HepG2 (cell line): Measurements from ENCODE around the gene RNF17. TPM values are rescaled to one million over a fixed set of nuclear protein-coding genes. Genes with fewer than 3 reads are reported as not detected.

Experiments
- ATAC-seq: fragments of 200-7000 bp; cut with Tn5 transposase; 3 replicates; pipeline ENCODE4 v1.9.1; 2020; ENCODE audit warnings: mild to moderate bottlenecking, moderate library complexity
- BruUV-seq: library from RNA; stranded (reverse); fragments of 400-500 nt; replicated peaks from 2 replicates; lab custom pipeline; 2021; lab: Mats Ljungman, UMichigan
- CTCF ChIA-PET: fragments of 300-600 bp; formaldehyde crosslinking; extraction: SDS; loops from one replicate; lab custom pipeline; 2021; ENCODE audit warnings: low total read pairs, inconsistent platforms, low intra/inter-chr PET ratio; lab: Yijun Ruan, JAX
- POLR2A ChIA-PET: fragments of 350-600 bp; sonication (Branson Sonifier 250); formaldehyde crosslinking; loops from one replicate; lab custom pipeline; 2020; ENCODE audit warnings: antibody characterized with exemption, inconsistent platforms; lab: Yijun Ruan, JAX
- DNase-seq: peaks from one replicate; pipeline ENCODE4 v3.0.0-alpha.2; 2015; ENCODE audit warnings: low spot score
- FAIRE-seq: peaks from 3 replicates; lab custom pipeline; 2011; peaks lifted over from hg19 to GRCh38; lab: Jason Lieb, UNC
- H2AFZ ChIP-seq: one replicate; pipeline ENCODE4 v1.6.1; 2011; ENCODE audit warnings: low read length, inconsistent platforms
- H3K27ac ChIP-seq: fragments of 300-600 bp; 3 replicates; pipeline ENCODE4 v1.8.0; 2011; ENCODE audit warnings: mixed run types, mild to moderate bottlenecking, mixed read lengths, low read length, inconsistent platforms; ENCODE audit not compliant: insufficient read depth; ENCODE audit errors: extremely low read length
- H3K27me3 ChIP-seq, 2 experiments: fragments of 200-600 bp in 1 of 2; 2 replicates in 1 of 2; 3 replicates in 1 of 2; pipeline versions ENCODE4 v1.6.0 to v1.8.0; 2011; ENCODE audit warnings: low read length in 2 of 2, mild to moderate bottlenecking in 2 of 2, moderate library complexity in 2 of 2, inconsistent platforms in 1 of 2; ENCODE audit not compliant: insufficient read depth in 2 of 2, control insufficient read depth in 1 of 2
- H3K36me3 ChIP-seq, 2 experiments: fragments of 200-600 bp in 1 of 2; replicated peaks in 1 of 2; 2 replicates in 1 of 2; 3 replicates in 1 of 2; pipeline versions ENCODE4 v1.5.1 to v1.8.0; 2011; ENCODE audit warnings: low read length in 2 of 2, inconsistent platforms in 1 of 2; ENCODE audit not compliant: insufficient read depth in 2 of 2, control insufficient read depth in 1 of 2
- H3K4me1 ChIP-seq: 2 replicates; pipeline ENCODE4 v1.5.1; 2012; ENCODE audit warnings: low read length, inconsistent platforms; ENCODE audit not compliant: insufficient read depth
- H3K4me2 ChIP-seq: 2 replicates; pipeline ENCODE4 v1.6.0; 2011; ENCODE audit warnings: low read depth, low read length, inconsistent platforms
- H3K4me3 ChIP-seq, 3 experiments: fragments of 200-600 bp in 1 of 3; sonication (generic), shearing (Covaris generic) in 1 of 3; replicated peaks in 1 of 3; 2 replicates each; pipeline ENCODE4 v1.5.1; 2011 to 2016; ENCODE audit warnings: low read length in 3 of 3, inconsistent platforms in 2 of 3, low read depth in 2 of 3, mild to moderate bottlenecking in 2 of 3, control low read depth in 1 of 3, mixed read lengths in 1 of 3; ENCODE audit not compliant: insufficient read depth in 1 of 3
- H3K79me2 ChIP-seq: one replicate; pipeline ENCODE4 v1.6.1; 2011; ENCODE audit warnings: low read length, inconsistent platforms; ENCODE audit not compliant: insufficient read depth
- H3K9ac ChIP-seq: 2 replicates; pipeline ENCODE4 v1.6.0; 2011; ENCODE audit warnings: mild to moderate bottlenecking, low read depth, low read length, inconsistent platforms; ENCODE audit not compliant: insufficient read depth
- H3K9me3 ChIP-seq: 2 replicates; pipeline ENCODE4 v1.5.1; 2012; ENCODE audit warnings: mild to moderate bottlenecking, low read length
- H4K20me1 ChIP-seq: 2 replicates; pipeline ENCODE4 v1.6.0; 2011; ENCODE audit warnings: inconsistent platforms, mild to moderate bottlenecking, low read length, moderate library complexity; ENCODE audit not compliant: insufficient read depth
- DR1 ChIP-seq: sonication (generic); formaldehyde crosslinking; IDR thresholded peaks from 2 replicates; pipeline ENCODE4 v1.8.0; 2021; ENCODE audit warnings: mild to moderate bottlenecking, missing genetic modification reagents, inconsistent platforms
- ETV6 ChIP-seq: sonication (generic); formaldehyde crosslinking; conservative IDR thresholded peaks from 2 replicates; pipeline ENCODE4 v1.4.0; 2020; ENCODE audit warnings: missing genetic modification reagents
- GABPB1 ChIP-seq: IDR thresholded peaks from 2 replicates; pipeline ENCODE4 v1.6.1; 2016; ENCODE audit warnings: mild to moderate bottlenecking, missing genetic modification reagents, moderate library complexity, missing compliant biosample characterization
- HDAC2 ChIP-seq: sonication (generic); formaldehyde crosslinking; IDR thresholded peaks from 2 replicates; pipeline ENCODE4 v1.4.0; 2020; ENCODE audit warnings: missing genetic modification reagents
- LCORL ChIP-seq, 2 experiments: fragments of 450-650 bp in 1 of 2; sonication (generic) in 1 of 2; formaldehyde crosslinking in 1 of 2; IDR thresholded peaks; 2 replicates each; pipeline versions ENCODE4 v1.5.0 to v1.6.1; 2017 to 2020; ENCODE audit warnings: antibody characterized with exemption in 1 of 2, missing genetic modification reagents in 1 of 2
- PAF1 ChIP-seq: IDR thresholded peaks from 2 replicates; pipeline ENCODE4 v1.6.1; 2016; ENCODE audit warnings: missing genetic modification reagents, missing compliant biosample characterization
- TBP ChIP-seq: sonication (generic); formaldehyde crosslinking; IDR thresholded peaks from 2 replicates; pipeline ENCODE4 v1.5.0; 2020; ENCODE audit warnings: missing genetic modification reagents
- TMF1 ChIP-seq: sonication (generic); formaldehyde crosslinking; IDR thresholded peaks from 2 replicates; pipeline ENCODE4 v1.8.1; 2022; ENCODE audit warnings: low read depth, missing genetic modification reagents
- ZBTB4 ChIP-seq: sonication (generic); formaldehyde crosslinking; IDR thresholded peaks from 2 replicates; pipeline ENCODE4 v1.4.0; 2020; ENCODE audit warnings: missing genetic modification reagents, mild to moderate bottlenecking, borderline replicate concordance
- ZFP62 ChIP-seq: sonication (generic); formaldehyde crosslinking; IDR thresholded peaks from 2 replicates; pipeline ENCODE4 v1.4.0; 2020; ENCODE audit warnings: missing genetic modification reagents
- ZNF513 ChIP-seq: sonication (generic); formaldehyde crosslinking; conservative IDR thresholded peaks from 2 replicates; pipeline ENCODE4 v1.5.0; 2020; ENCODE audit warnings: missing genetic modification reagents
- ZNF547 ChIP-seq: sonication (generic); formaldehyde crosslinking; IDR thresholded peaks from 2 replicates; pipeline ENCODE4 v1.5.1; 2020; ENCODE audit warnings: mild to moderate bottlenecking, missing genetic modification reagents
- ZNF562 ChIP-seq: sonication (generic); formaldehyde crosslinking; IDR thresholded peaks from 2 replicates; pipeline ENCODE4 v1.8.0; 2022; ENCODE audit warnings: missing genetic modification reagents, borderline replicate concordance
- ZNF572 ChIP-seq: sonication (generic); formaldehyde crosslinking; IDR thresholded peaks from 2 replicates; pipeline ENCODE4 v1.5.1; 2020; ENCODE audit warnings: mild to moderate bottlenecking, missing genetic modification reagents
- ZNF772 ChIP-seq: sonication (generic); formaldehyde crosslinking; IDR thresholded peaks from 2 replicates; pipeline ENCODE4 v1.5.0; 2020; ENCODE audit warnings: mild to moderate bottlenecking, missing genetic modification reagents
- WGBS: methylation state at CpG from one replicate; pipeline ENCODE4 v1.1.6; 2017; ENCODE audit warnings: low lambda C conversion rate; 5-methylcytosine and 5-hydroxymethylcytosine counted together
- in situ Hi-C: cut with HindIII; loops from 2 replicates; pipeline ENCODE4 v1.10.0; 2017; ENCODE audit warnings: low pct_unique_long_range_greater_than_20kb; ENCODE audit not compliant: extremely low pct_ligation_motif_present
- intact Hi-C: fragments of 100-400 bp; cut with micrococcal nuclease; formaldehyde crosslinking; loops from one replicate; pipeline ENCODE4 v1.10.0; 2022; ENCODE audit not compliant: unreplicated experiment
- polyA plus RNA-seq, 8 experiments: library from polyadenylated mRNA; depleted of rRNA in 3 of 8; stranded (reverse) in 7 of 8; unstranded in 1 of 8; fragments of >200 nt; fragmentation: Illumina TruSeq in 4 of 8; extraction: Trizol in 4 of 8; gene quantifications; 2 replicates each; pipeline versions ENCODE4 v1.2.1 to v1.2.3, GENCODE V29; 2011 to 2016; ENCODE audit warnings: low read depth in 4 of 8, missing spikeins in 1 of 8, mixed read lengths in 1 of 8; ENCODE audit not compliant: insufficient read depth in 1 of 8
- total RNA-seq, 5 experiments: library from RNA; depleted of rRNA; stranded (reverse); fragments of >200 nt; fragmentation: Illumina TruSeq; extraction: Trizol; gene quantifications; 2 replicates each; pipeline ENCODE4 v1.2.3, GENCODE V29; 2016; ENCODE audit warnings: low read depth in 1 of 5

Gene RNF17
- total and polyA plus RNA-seq, 2 of the 13 experiments (the other 11 are each of a cell fraction or from before 2014, with no cell fraction given), result not detected

GRCh38 chr13:24893863-24894262 is 129.9 kb downstream of the RNF17 start:
- H3K36me3 ChIP-seq, result peaks cover 10 to 44% of the 10 kb centered on the region in 2 experiments; a peak in 3 of 5 replicates
- ChIA-PET POLR2A (no interaction called here), CTCF (no interaction called here)
- intact Hi-C loops (no loop called here), in situ Hi-C loops (no loop called here)
- 97% methylated on average over 12 of the region's 12 CpGs for WGBS
- H3K9me3 ChIP-seq, result no peaks in the 10 kb centered on the region
- no peaks in the 10 kb centered on the region for H3K27me3 ChIP-seq
- TF ChIP-seq HDAC2 (CRISPR knock-in tag), result no peak
- TF ChIP-seq ZFP62 (CRISPR knock-in tag), result no peak
- peak; percentile 96 for TF ChIP-seq LCORL (IDR thresholded peaks at IDR 0.05)
- no peak for TF ChIP-seq LCORL (CRISPR knock-in tag; IDR thresholded peaks at IDR 0.05)
- no peak for TF ChIP-seq ZNF772 (CRISPR knock-in tag)
- ATAC-seq (no peak), FAIRE-seq (no peak), DNase-seq (no peak)
- H4K20me1 ChIP-seq, result no peaks in the 10 kb centered on the region
- H3K9ac ChIP-seq, result no peak overlapping the region
- no peak overlapping the region for H2AFZ ChIP-seq
- H3K27ac ChIP-seq, result no peak overlapping the region
- H3K4me1 ChIP-seq, result no peaks in the 10 kb centered on the region
- no peaks in the 10 kb centered on the region for H3K79me2 ChIP-seq
- no peak overlapping the region for H3K4me2 ChIP-seq
- H3K4me3 ChIP-seq, result no peak overlapping the region
- no TSS peak for BruUV-seq

GRCh38 chr13:24894277-24894971 is 130.5 kb downstream of the RNF17 start:
- Histone ChIP-seq H2AFZ (no peak overlapping the region), H3K36me3 (peaks cover 10 to 44% of the 10 kb centered on the region in 2 experiments; a peak in 3 of 5 replicates), H3K27me3 (no peaks in the 10 kb centered on the region), H3K4me2 (no peak overlapping the region), H4K20me1 (no peaks in the 10 kb centered on the region), H3K4me1 (no peaks in the 10 kb centered on the region), H3K9ac (no peak overlapping the region), H3K9me3 (no peaks in the 10 kb centered on the region), H3K79me2 (no peaks in the 10 kb centered on the region), H3K27ac (no peak overlapping the region), H3K4me3 (no peak overlapping the region)
- in situ Hi-C loops, result no loop called here
- CTCF ChIA-PET, result no interaction called here
- POLR2A ChIA-PET, result no interaction called here
- intact Hi-C loops, result no loop called here
- no peak for FAIRE-seq
- TF ChIP-seq TBP (no peak), ZNF513 (CRISPR knock-in tag) (no peak), GABPB1 (CRISPR knock-in tag) (no peak), ETV6 (no peak), PAF1 (CRISPR knock-in tag) (no peak), DR1 (CRISPR knock-in tag) (no peak), ZNF572 (CRISPR knock-in tag) (no peak), ZBTB4 (no peak), ZNF562 (CRISPR knock-in tag) (no peak), TMF1 (CRISPR knock-in tag) (no peak), ZNF547 (no peak)
- 95% methylated on average over 29 of the region's 29 CpGs for WGBS
- ATAC-seq, result no peak
- DNase-seq, result no peak
- no TSS peak for BruUV-seq
